GM19438 (cell line): ENCODE measurements around the gene GSTT2B.
"Not testable (repeated sequence)": the region's sequence is repeated elsewhere in the genome, so short reads cannot be mapped to it uniquely, and the experiment has no call there.

Source experiments
- ATAC-seq: cut with Tn5 transposase; IDR thresholded peaks from one replicate; pipeline ENCODE4 v1.9.1; 2021; ENCODE audit warnings: low read depth; ENCODE audit not compliant: unreplicated experiment

GSTT2B gene

GRCh38 chr22:23961084-23961771, at the start of gene GSTT2B:
Gene GSTT2B, minus strand, starts transcription at chr22:23961195. Its CDS starts 64 bp downstream, at chr22:23961131.
- ATAC-seq, result not testable (repeated sequence)

- no peak for ATAC-seq
Measured at GRCh38 chr22:24010018-24010391, 49.0 kb upstream of the GSTT2B start.

- ATAC-seq, result no peak
Measured at GRCh38 chr22:24009227-24010017, 48.4 kb upstream of the GSTT2B start.

- no peak for ATAC-seq
Measured at GRCh38 chr22:24008381-24009226, 47.6 kb upstream of the GSTT2B start.

GRCh38 chr22:24008022-24008283, 47.0 kb upstream of the GSTT2B start:
- ATAC-seq, result no peak

GRCh38 chr22:24007253-24008021, 46.4 kb upstream of the GSTT2B start:
- no peak for ATAC-seq

GRCh38 chr22:24006914-24007214, 45.9 kb upstream of the GSTT2B start:
- no peak for ATAC-seq

- ATAC-seq, result no peak
Measured at GRCh38 chr22:24006207-24006913, 45.4 kb upstream of the GSTT2B start.

GRCh38 chr22:24005201-24005600, 44.2 kb upstream of the GSTT2B start, which contains the start of gene GSTT4:
Gene GSTT4, minus strand, starts transcription at chr22:24005453. Its CDS starts 97 bp downstream, at chr22:24005356.
- ATAC-seq, result no peak

- no peak for ATAC-seq
Measured at GRCh38 chr22:24003887-24004286, 42.9 kb upstream of the GSTT2B start.

- no peak for ATAC-seq
Measured at GRCh38 chr22:24002851-24003250, 41.9 kb upstream of the GSTT2B start.

- ATAC-seq, result no peak
Measured at GRCh38 chr22:24002272-24002671, 41.3 kb upstream of the GSTT2B start.

GRCh38 chr22:24001314-24001713, 40.3 kb upstream of the GSTT2B start:
- no peak for ATAC-seq

- ATAC-seq, result not testable (repeated sequence)
Measured at GRCh38 chr22:23999779-24000178, 38.8 kb upstream of the GSTT2B start.

GRCh38 chr22:23997092-23997491, 36.1 kb upstream of the GSTT2B start:
- ATAC-seq, result no peak

- ATAC-seq, result not testable (repeated sequence)
Measured at GRCh38 chr22:23993581-23994177, 32.7 kb upstream of the GSTT2B start.

- ATAC-seq, result not testable (repeated sequence)
Measured at GRCh38 chr22:23993080-23993479, 32.1 kb upstream of the GSTT2B start.

- ATAC-seq, result not testable (repeated sequence)
Measured at GRCh38 chr22:23989583-23990244, 28.7 kb upstream of the GSTT2B start.

GRCh38 chr22:23986538-23987178, 25.7 kb upstream of the GSTT2B start:
- ATAC-seq, result not testable (repeated sequence)
